22Rv1 (cell line): ENCODE results near the gene PON3.

Source experiments
- CTCF ChIP-seq: fragments of 450-650 bp; IDR thresholded peaks from 2 replicates; pipeline ENCODE4 v1.5.1; 2017; ENCODE audit warnings: mild to moderate bottlenecking
- ZFX ChIP-seq: fragments of 450-650 bp; IDR thresholded peaks from 2 replicates; pipeline ENCODE4 v1.6.1; 2017; ENCODE audit warnings: antibody characterized with exemption, borderline replicate concordance

GRCh38 chr7:95427166-95427565 is 31.0 kb upstream of the PON3 start:
- TF ChIP-seq CTCF = no peak
- TF ChIP-seq ZFX = no peak
